HEK293 (cell line): ENCODE measurements around the gene ABCC12.

Experiments used
- KLF16 ChIP-seq: fragments of 450-650 bp; formaldehyde crosslinking; IDR thresholded peaks from 2 replicates; pipeline ENCODE4 v1.5.1; 2017; ENCODE audit warnings: missing biosample characterization, missing genetic modification characterization
- TCF7L2 ChIP-seq: IDR thresholded peaks from 2 replicates; pipeline ENCODE4 v1.6.1; 2011; ENCODE audit warnings: low read depth, mild to moderate bottlenecking, inconsistent platforms, low read length, moderate library complexity, borderline replicate concordance
- ZFP3 ChIP-seq: fragments of 450-650 bp; formaldehyde crosslinking; IDR thresholded peaks from 2 replicates; pipeline ENCODE4 v1.5.1; 2016; ENCODE audit warnings: low read depth, missing biosample characterization, missing genetic modification characterization
- ZFP69B ChIP-seq: fragments of 450-650 bp; formaldehyde crosslinking; IDR thresholded peaks from 2 replicates; pipeline ENCODE4 v1.5.1; 2016; ENCODE audit warnings: missing biosample characterization, missing genetic modification characterization
- ZNF19 ChIP-seq: fragments of 450-650 bp; formaldehyde crosslinking; IDR thresholded peaks from 2 replicates; pipeline ENCODE4; 2016; ENCODE audit warnings: missing biosample characterization, missing genetic modification characterization, low read depth
- ZNF76 ChIP-seq: fragments of 450-650 bp; formaldehyde crosslinking; IDR thresholded peaks from 2 replicates; pipeline ENCODE4; 2016; ENCODE audit warnings: low read depth, missing biosample characterization, missing genetic modification characterization, borderline replicate concordance
- ZNF776 ChIP-seq: fragments of 450-650 bp; formaldehyde crosslinking; IDR thresholded peaks from 2 replicates; pipeline ENCODE4 v1.5.0; 2017; ENCODE audit warnings: missing biosample characterization, missing genetic modification characterization, borderline replicate concordance
- TF ChIP-seq, protein P1 (sequence below): fragments of 450-650 bp; formaldehyde crosslinking; IDR thresholded peaks from 2 replicates; pipeline ENCODE4 v1.5.1; 2016; ENCODE audit warnings: missing biosample characterization, missing genetic modification characterization

DNA sequence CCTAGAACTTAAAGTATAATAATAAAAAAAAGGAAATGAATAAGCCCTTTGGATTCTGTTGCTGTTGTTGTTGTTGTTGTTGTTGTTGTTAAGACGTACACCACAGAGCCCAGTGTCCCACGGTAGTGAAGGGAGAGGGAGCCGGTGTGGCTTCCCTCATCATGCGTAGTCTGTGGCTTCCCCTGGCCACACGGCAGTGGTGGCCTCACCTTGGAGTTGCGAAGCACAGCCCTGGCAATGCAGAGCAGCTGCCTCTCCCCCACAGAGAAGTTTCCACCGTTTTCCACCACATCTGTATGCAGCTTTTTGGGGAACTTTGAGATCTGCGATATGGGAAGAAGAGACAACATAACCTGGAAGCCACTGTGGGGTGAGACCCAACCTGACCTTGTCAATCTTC, 14.1 kb upstream of the ABCC12 start:
- TF ChIP-seq, protein P1, sequence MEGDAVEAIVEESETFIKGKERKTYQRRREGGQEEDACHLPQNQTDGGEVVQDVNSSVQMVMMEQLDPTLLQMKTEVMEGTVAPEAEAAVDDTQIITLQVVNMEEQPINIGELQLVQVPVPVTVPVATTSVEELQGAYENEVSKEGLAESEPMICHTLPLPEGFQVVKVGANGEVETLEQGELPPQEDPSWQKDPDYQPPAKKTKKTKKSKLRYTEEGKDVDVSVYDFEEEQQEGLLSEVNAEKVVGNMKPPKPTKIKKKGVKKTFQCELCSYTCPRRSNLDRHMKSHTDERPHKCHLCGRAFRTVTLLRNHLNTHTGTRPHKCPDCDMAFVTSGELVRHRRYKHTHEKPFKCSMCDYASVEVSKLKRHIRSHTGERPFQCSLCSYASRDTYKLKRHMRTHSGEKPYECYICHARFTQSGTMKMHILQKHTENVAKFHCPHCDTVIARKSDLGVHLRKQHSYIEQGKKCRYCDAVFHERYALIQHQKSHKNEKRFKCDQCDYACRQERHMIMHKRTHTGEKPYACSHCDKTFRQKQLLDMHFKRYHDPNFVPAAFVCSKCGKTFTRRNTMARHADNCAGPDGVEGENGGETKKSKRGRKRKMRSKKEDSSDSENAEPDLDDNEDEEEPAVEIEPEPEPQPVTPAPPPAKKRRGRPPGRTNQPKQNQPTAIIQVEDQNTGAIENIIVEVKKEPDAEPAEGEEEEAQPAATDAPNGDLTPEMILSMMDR (tag by site-specific recombination), result no peak
- TF ChIP-seq KLF16 (tag by site-specific recombination) (no peak), ZFP3 (no peak), ZNF19 (no peak), ZNF76 (tag by site-specific recombination) (no peak), ZNF776 (no peak), ZFP69B (tag by site-specific recombination) (no peak), TCF7L2 (no peak)
